GM12878 (cell line): ENCODE measurements around the gene TAS2R3. TPM values are rescaled to one million over a fixed set of nuclear protein-coding genes. Genes with fewer than 3 reads are reported as not detected.
A peak's percentile ranks its signal among the peaks of the same experiment; 100 is the strongest.

Source experiments
- ATAC-seq: fragments of 200-7000 bp; cut with Tn5 transposase; 3 replicates; pipeline ENCODE4 v1.9.1; 2020; ENCODE audit warnings: mild to moderate bottlenecking, moderate library complexity
- BruUV-seq: library from RNA; stranded (reverse); fragments of 400-500 nt; replicated peaks from 2 replicates; lab custom pipeline; 2021; lab: Mats Ljungman, UMichigan
- CTCF ChIA-PET: fragments of 300-600 bp; sonication (Branson Sonifier 250); formaldehyde crosslinking; extraction: SDS; loops from one replicate; lab custom pipeline; 2021; ENCODE audit warnings: inconsistent platforms; lab: Yijun Ruan, JAX
- POLR2A ChIA-PET: fragments of 350-600 bp; formaldehyde crosslinking; extraction: SDS; loops from one replicate; lab custom pipeline; 2021; ENCODE audit warnings: inconsistent platforms; lab: Charles Lee
- RAD21 ChIA-PET: fragments of 300-600 bp; sonication (Branson Sonifier 250); formaldehyde crosslinking; loops from one replicate; lab custom pipeline; 2023; ENCODE audit warnings: antibody characterized with exemption; ENCODE audit not compliant: unreplicated experiment; lab: Charles Lee
- SMC1A ChIA-PET: fragments of 300-600 bp; sonication (Branson Sonifier 250); formaldehyde crosslinking; loops from one replicate; lab custom pipeline; 2023; ENCODE audit not compliant: unreplicated experiment, uncharacterized antibody; lab: Charles Lee
- DNase-seq: peaks from one replicate; pipeline ENCODE4 v3.0.0-alpha.2; 2011; ENCODE audit warnings: low read depth, low spot score
- FAIRE-seq: peaks from 3 replicates; lab custom pipeline; 2011; peaks lifted over from hg19 to GRCh38; lab: Jason Lieb, UNC
- H2AFZ ChIP-seq: 2 replicates; pipeline ENCODE4 v1.6.0; 2011; ENCODE audit warnings: low read depth, low read length, control low read depth; ENCODE audit not compliant: control insufficient read depth
- H3K27ac ChIP-seq: 2 replicates; pipeline ENCODE4 v1.5.1; 2011; ENCODE audit warnings: control low read depth; ENCODE audit not compliant: control insufficient read depth, insufficient read depth
- H3K27me3 ChIP-seq, 2 experiments: replicated peaks in 1 of 2; 2 replicates each; pipeline versions ENCODE4 v1.6.0 to v1.6.1; 2011; ENCODE audit warnings: low read length in 1 of 2; ENCODE audit not compliant: control insufficient read depth in 2 of 2, insufficient read depth in 2 of 2
- H3K36me3 ChIP-seq, 2 experiments: 2 replicates each; pipeline ENCODE4 v1.5.1; 2011; ENCODE audit warnings: low read length in 1 of 2; ENCODE audit not compliant: control insufficient read depth in 2 of 2, insufficient read depth in 2 of 2
- H3K4me1 ChIP-seq: 2 replicates; pipeline ENCODE4 v1.6.1; 2011; ENCODE audit warnings: mild to moderate bottlenecking, low read length, moderate library complexity, mixed read lengths; ENCODE audit not compliant: control insufficient read depth, insufficient read depth
- H3K4me2 ChIP-seq: 2 replicates; pipeline ENCODE4 v1.6.0; 2011; ENCODE audit warnings: control low read depth; ENCODE audit not compliant: control insufficient read depth, insufficient read depth
- H3K4me3 ChIP-seq: fragments of 200-600 bp; sonication (generic); 2 replicates; pipeline ENCODE4 v1.5.1; 2016
- H3K79me2 ChIP-seq: 2 replicates; pipeline ENCODE4 v1.6.0; 2011; ENCODE audit warnings: low read length; ENCODE audit not compliant: control insufficient read depth, insufficient read depth
- H3K9ac ChIP-seq: 2 replicates; pipeline ENCODE4 v1.8.0; 2011; ENCODE audit warnings: low read length, control low read depth, mixed read lengths; ENCODE audit not compliant: control insufficient read depth, insufficient read depth
- H3K9me3 ChIP-seq: replicated peaks from 3 replicates; pipeline ENCODE4 v1.5.1; 2011; ENCODE audit warnings: mild to moderate bottlenecking, low read length; ENCODE audit not compliant: control insufficient read depth, insufficient read depth
- H4K20me1 ChIP-seq: 2 replicates; pipeline ENCODE4 v1.6.0; 2011; ENCODE audit not compliant: control insufficient read depth, insufficient read depth
- CEBPB ChIP-seq, 2 experiments: fragments of 150-350 bp in 1 of 2; IDR thresholded peaks; 2 replicates each; pipeline ENCODE4 v1.6.1; 2012 to 2014; ENCODE audit warnings: low read depth in 2 of 2, low read length in 2 of 2, borderline replicate concordance in 1 of 2, inconsistent platforms in 1 of 2
- CREB1 ChIP-seq: IDR thresholded peaks from 2 replicates; pipeline ENCODE4 v1.6.1; 2012; ENCODE audit warnings: low read depth, mild to moderate bottlenecking, inconsistent platforms
- CREM ChIP-seq: IDR thresholded peaks from 2 replicates; pipeline ENCODE4 v1.6.1; 2014; ENCODE audit warnings: antibody characterized with exemption, low read depth
- DPF2 ChIP-seq: fragments of 450-650 bp; IDR thresholded peaks from 2 replicates; pipeline ENCODE4 v1.6.1; 2017; ENCODE audit warnings: mild to moderate bottlenecking
- FOXK2 ChIP-seq: fragments of 450-650 bp; IDR thresholded peaks from 2 replicates; pipeline ENCODE4 v1.6.1; 2017; ENCODE audit warnings: mild to moderate bottlenecking, moderate library complexity
- KLF5 ChIP-seq: fragments of 450-650 bp; IDR thresholded peaks from 2 replicates; pipeline ENCODE4 v1.6.1; 2014; ENCODE audit warnings: mild to moderate bottlenecking; ENCODE audit not compliant: partially characterized antibody
- MTA3 ChIP-seq: IDR thresholded peaks from 2 replicates; pipeline ENCODE4 v1.6.1; 2012; ENCODE audit warnings: low read length, inconsistent platforms, borderline replicate concordance
- RAD51 ChIP-seq: fragments of 450-650 bp; IDR thresholded peaks from 2 replicates; pipeline ENCODE4 v1.6.1; 2016; ENCODE audit warnings: moderate library complexity, mild to moderate bottlenecking, inconsistent platforms
- RB1 ChIP-seq: fragments of 450-650 bp; formaldehyde crosslinking; IDR thresholded peaks from 2 replicates; pipeline ENCODE4 v1.6.1; 2017; ENCODE audit warnings: mild to moderate bottlenecking, borderline replicate concordance
- WRNIP1 ChIP-seq: IDR thresholded peaks from 2 replicates; pipeline ENCODE4 v1.6.1; 2011; ENCODE audit warnings: low read depth, low read length, improper control_type of control experiment, borderline replicate concordance
- ZNF217 ChIP-seq: fragments of 450-650 bp; IDR thresholded peaks from 2 replicates; pipeline ENCODE4 v1.6.1; 2017; ENCODE audit warnings: antibody characterized with exemption, mild to moderate bottlenecking
- ZNF24 ChIP-seq: fragments of 450-650 bp; IDR thresholded peaks from 2 replicates; pipeline ENCODE4 v1.6.1; 2017; ENCODE audit warnings: antibody characterized with exemption, mild to moderate bottlenecking
- WGBS: methylation state at CpG from one replicate; pipeline ENCODE4 v1.1.6; 2016; ENCODE audit warnings: low lambda C conversion rate; ENCODE audit not compliant: insufficient replicate concordance, insufficient coverage; ENCODE audit errors: missing lambda C conversion rate; 5-methylcytosine and 5-hydroxymethylcytosine counted together
- in situ Hi-C: fragments of 300-500 bp; cut with MboI; formaldehyde crosslinking; loops from 9 replicates; pipeline ENCODE4 v1.14.3; 2018; ENCODE audit warnings: mixed read lengths
- intact Hi-C: fragments of 100-400 bp; cut with micrococcal nuclease; formaldehyde crosslinking; loops from one replicate; pipeline ENCODE4 v1.14.2; 2022; ENCODE audit not compliant: unreplicated experiment
- polyA plus RNA-seq, 11 experiments: library from polyadenylated mRNA; depleted of rRNA in 4 of 11; unstranded in 6 of 11; stranded (reverse) in 5 of 11; fragments of >200 nt; fragmentation: Nextera tagmentation in 4 of 11; fragmentation: Illumina TruSeq in 1 of 11; extraction: Ambion mirVana in 4 of 11; extraction: Trizol in 1 of 11; gene quantifications; 1 replicate in 1 of 11; 2 replicates in 10 of 11; pipeline versions ENCODE4 v1.2.1 to v1.2.3, GENCODE V29; 2011 to 2016; ENCODE audit warnings: inconsistent platforms in 2 of 11, missing spikeins in 2 of 11, low read depth in 1 of 11
- total RNA-seq, 4 experiments: library from RNA; depleted of rRNA in 3 of 4; stranded (reverse); fragments of >200 nt in 3 of 4; fragmentation: Illumina TruSeq in 1 of 4; extraction: Trizol in 1 of 4; gene quantifications; 2 replicates each; pipeline versions ENCODE4 v1.2.1 to v1.2.3, GENCODE V29; 2013 to 2021
- TF ChIP-seq, protein P1 (sequence below): IDR thresholded peaks from 2 replicates; pipeline ENCODE4 v1.6.1; 2012; ENCODE audit warnings: improper control_type of control experiment, low read depth, low read length; ENCODE audit not compliant: insufficient replicate concordance
- TF ChIP-seq, protein P2 (sequence below): IDR thresholded peaks from 2 replicates; pipeline ENCODE4 v1.6.1; 2012; ENCODE audit warnings: low read depth, low read length, improper control_type of control experiment
- TF ChIP-seq, protein P3 (sequence below): fragments of 450-650 bp; formaldehyde crosslinking; IDR thresholded peaks from 2 replicates; pipeline ENCODE4 v1.5.0; 2022; ENCODE audit warnings: mild to moderate bottlenecking, missing genetic modification characterization

TAS2R3 gene
- total and polyA plus RNA-seq, 10 of the 15 experiments (the other 5 are each of a cell fraction or from before 2014, with no cell fraction given), result 0.21 to 1.1 (median 0.55) TPM; not detected in 4

DNA sequence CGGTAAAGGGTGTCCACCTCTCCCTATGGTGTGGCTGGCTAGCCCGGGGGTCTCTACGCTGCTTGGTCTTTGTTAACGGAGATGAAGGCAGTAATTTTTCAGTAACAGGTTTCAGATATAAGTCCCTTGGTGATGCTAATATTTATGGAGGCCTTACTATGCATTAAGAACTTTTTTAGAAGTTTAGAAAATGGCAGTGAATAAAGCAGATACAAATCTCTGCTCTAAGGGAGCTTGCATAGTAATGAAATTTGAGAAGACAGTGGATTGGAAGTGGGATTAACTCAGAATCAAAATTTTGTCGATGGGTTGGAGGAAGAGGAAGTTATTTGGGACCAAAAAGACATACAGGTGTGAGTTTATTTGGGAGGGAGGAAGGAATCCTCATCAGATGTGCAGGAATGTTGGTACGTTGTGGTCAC is 25.3 kb upstream of the TAS2R3 start:
- FAIRE-seq (peak; percentile 41), ATAC-seq (peak; percentile 77), DNase-seq (no peak)
- ChIA-PET SMC1A (interaction anchor here (1.0 to 3.5 kb wide), 6 partner anchors 11 to 151 kb away, joined by 3 to 35 read pairs (median 6); no protein-coding TSS in a partner anchor), RAD21 (interaction anchor here (1.0 to 2.3 kb wide), 4 partner anchors 37 to 84 kb away, joined by 3 to 33 read pairs (median 4); partner anchors contain the start of gene DENND11), CTCF (interaction anchor here (1.0 to 5.7 kb wide), 17 partner anchors 12 to 724 kb away, joined by 3 to 121 read pairs (median 6); partner anchors contain the start of genes AGK, DENND11, MRPS33 and WEE2), POLR2A (interaction anchor here (1.3 to 1.7 kb wide), 3 partner anchors 38 to 88 kb away, joined by 4 to 8 read pairs (median 5); no protein-coding TSS in a partner anchor)
- Histone ChIP-seq H3K79me2 (peaks cover 38% of the 10 kb centered on the region), H3K27ac (peak overlapping the region; percentile 91), H2AFZ (peak overlapping the region; percentile 96), H3K4me2 (peak overlapping the region; percentile 62), H3K36me3 (peaks cover 0 to 15% of the 10 kb centered on the region in 2 experiments; a peak in 3 of 4 replicates), H3K4me3 (peak overlapping the region; percentile 98), H3K9me3 (no peaks in the 10 kb centered on the region), H3K4me1 (peaks cover 4% of the 10 kb centered on the region; the same call in 1 of the 2 replicates), H3K9ac (peak overlapping the region; percentile 95), H3K27me3 (no peaks in the 10 kb centered on the region), H4K20me1 (no peaks in the 10 kb centered on the region)
- in situ Hi-C loops, result loop anchor here (10.0 kb wide), 1 partner anchor 724 kb away; the partner anchor contains the start of gene MRPS33
- BruUV-seq, result TSS peak; percentile 85
- 0% methylated on average over 6 of the region's 6 CpGs for WGBS
- intact Hi-C loops, result loop anchor here (1.0 to 5.0 kb wide), 4 partner anchors 38 to 724 kb away; partner anchors contain the start of genes AGK and MRPS33
- no peak for TF ChIP-seq FOXK2
- TF ChIP-seq, protein P1, sequence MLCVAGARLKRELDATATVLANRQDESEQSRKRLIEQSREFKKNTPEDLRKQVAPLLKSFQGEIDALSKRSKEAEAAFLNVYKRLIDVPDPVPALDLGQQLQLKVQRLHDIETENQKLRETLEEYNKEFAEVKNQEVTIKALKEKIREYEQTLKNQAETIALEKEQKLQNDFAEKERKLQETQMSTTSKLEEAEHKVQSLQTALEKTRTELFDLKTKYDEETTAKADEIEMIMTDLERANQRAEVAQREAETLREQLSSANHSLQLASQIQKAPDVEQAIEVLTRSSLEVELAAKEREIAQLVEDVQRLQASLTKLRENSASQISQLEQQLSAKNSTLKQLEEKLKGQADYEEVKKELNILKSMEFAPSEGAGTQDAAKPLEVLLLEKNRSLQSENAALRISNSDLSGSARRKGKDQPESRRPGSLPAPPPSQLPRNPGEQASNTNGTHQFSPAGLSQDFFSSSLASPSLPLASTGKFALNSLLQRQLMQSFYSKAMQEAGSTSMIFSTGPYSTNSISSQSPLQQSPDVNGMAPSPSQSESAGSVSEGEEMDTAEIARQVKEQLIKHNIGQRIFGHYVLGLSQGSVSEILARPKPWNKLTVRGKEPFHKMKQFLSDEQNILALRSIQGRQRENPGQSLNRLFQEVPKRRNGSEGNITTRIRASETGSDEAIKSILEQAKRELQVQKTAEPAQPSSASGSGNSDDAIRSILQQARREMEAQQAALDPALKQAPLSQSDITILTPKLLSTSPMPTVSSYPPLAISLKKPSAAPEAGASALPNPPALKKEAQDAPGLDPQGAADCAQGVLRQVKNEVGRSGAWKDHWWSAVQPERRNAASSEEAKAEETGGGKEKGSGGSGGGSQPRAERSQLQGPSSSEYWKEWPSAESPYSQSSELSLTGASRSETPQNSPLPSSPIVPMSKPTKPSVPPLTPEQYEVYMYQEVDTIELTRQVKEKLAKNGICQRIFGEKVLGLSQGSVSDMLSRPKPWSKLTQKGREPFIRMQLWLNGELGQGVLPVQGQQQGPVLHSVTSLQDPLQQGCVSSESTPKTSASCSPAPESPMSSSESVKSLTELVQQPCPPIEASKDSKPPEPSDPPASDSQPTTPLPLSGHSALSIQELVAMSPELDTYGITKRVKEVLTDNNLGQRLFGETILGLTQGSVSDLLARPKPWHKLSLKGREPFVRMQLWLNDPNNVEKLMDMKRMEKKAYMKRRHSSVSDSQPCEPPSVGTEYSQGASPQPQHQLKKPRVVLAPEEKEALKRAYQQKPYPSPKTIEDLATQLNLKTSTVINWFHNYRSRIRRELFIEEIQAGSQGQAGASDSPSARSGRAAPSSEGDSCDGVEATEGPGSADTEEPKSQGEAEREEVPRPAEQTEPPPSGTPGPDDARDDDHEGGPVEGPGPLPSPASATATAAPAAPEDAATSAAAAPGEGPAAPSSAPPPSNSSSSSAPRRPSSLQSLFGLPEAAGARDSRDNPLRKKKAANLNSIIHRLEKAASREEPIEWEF, result no peak
- no peak for TF ChIP-seq CEBPB (IDR thresholded peaks at IDR 0.05; ENCODE audit: borderline replicate concordance in 1 of 2, low read depth in 2 of 2, low read length in 2 of 2)
- TF ChIP-seq, protein P2, sequence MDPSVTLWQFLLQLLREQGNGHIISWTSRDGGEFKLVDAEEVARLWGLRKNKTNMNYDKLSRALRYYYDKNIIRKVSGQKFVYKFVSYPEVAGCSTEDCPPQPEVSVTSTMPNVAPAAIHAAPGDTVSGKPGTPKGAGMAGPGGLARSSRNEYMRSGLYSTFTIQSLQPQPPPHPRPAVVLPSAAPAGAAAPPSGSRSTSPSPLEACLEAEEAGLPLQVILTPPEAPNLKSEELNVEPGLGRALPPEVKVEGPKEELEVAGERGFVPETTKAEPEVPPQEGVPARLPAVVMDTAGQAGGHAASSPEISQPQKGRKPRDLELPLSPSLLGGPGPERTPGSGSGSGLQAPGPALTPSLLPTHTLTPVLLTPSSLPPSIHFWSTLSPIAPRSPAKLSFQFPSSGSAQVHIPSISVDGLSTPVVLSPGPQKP, result no peak
- no peak for TF ChIP-seq CREB1
- no peak for TF ChIP-seq KLF5
- TF ChIP-seq ZNF217, result no peak
- TF ChIP-seq, protein P3, sequence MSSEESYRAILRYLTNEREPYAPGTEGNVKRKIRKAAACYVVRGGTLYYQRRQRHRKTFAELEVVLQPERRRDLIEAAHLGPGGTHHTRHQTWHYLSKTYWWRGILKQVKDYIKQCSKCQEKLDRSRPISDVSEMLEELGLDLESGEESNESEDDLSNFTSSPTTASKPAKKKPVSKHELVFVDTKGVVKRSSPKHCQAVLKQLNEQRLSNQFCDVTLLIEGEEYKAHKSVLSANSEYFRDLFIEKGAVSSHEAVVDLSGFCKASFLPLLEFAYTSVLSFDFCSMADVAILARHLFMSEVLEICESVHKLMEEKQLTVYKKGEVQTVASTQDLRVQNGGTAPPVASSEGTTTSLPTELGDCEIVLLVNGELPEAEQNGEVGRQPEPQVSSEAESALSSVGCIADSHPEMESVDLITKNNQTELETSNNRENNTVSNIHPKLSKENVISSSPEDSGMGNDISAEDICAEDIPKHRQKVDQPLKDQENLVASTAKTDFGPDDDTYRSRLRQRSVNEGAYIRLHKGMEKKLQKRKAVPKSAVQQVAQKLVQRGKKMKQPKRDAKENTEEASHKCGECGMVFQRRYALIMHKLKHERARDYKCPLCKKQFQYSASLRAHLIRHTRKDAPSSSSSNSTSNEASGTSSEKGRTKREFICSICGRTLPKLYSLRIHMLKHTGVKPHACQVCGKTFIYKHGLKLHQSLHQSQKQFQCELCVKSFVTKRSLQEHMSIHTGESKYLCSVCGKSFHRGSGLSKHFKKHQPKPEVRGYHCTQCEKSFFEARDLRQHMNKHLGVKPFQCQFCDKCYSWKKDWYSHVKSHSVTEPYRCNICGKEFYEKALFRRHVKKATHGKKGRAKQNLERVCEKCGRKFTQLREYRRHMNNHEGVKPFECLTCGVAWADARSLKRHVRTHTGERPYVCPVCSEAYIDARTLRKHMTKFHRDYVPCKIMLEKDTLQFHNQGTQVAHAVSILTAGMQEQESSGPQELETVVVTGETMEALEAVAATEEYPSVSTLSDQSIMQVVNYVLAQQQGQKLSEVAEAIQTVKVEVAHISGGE (CRISPR knock-in tag), result no peak
- TF ChIP-seq ZNF24, result no peak
- TF ChIP-seq RB1, result no peak
- TF ChIP-seq CREM, result no peak
- no peak for TF ChIP-seq RAD51
- TF ChIP-seq WRNIP1, result no peak
- 0 out of 2 replicates have a peak, but pooled peaks have one; percentile 26 for TF ChIP-seq DPF2
- no peak for TF ChIP-seq MTA3
